PC-3 (cell line): ENCODE measurements around the gene CCR6.

Source experiments
- EZH2 ChIP-seq: fragments of 300-600 bp; sonication (generic); IDR thresholded peaks from one replicate; pipeline ENCODE4 v1.6.1; 2017; ENCODE audit warnings: antibody characterized with exemption, mild to moderate bottlenecking, low read length; ENCODE audit not compliant: unreplicated experiment
- TF ChIP-seq, protein P1 (sequence below): fragments of 300-600 bp; sonication (generic); conservative IDR thresholded peaks from 2 replicates; pipeline ENCODE4 v1.5.1; 2017; ENCODE audit warnings: antibody characterized with exemption, low read depth, mild to moderate bottlenecking, low read length

- TF ChIP-seq, protein P1, sequence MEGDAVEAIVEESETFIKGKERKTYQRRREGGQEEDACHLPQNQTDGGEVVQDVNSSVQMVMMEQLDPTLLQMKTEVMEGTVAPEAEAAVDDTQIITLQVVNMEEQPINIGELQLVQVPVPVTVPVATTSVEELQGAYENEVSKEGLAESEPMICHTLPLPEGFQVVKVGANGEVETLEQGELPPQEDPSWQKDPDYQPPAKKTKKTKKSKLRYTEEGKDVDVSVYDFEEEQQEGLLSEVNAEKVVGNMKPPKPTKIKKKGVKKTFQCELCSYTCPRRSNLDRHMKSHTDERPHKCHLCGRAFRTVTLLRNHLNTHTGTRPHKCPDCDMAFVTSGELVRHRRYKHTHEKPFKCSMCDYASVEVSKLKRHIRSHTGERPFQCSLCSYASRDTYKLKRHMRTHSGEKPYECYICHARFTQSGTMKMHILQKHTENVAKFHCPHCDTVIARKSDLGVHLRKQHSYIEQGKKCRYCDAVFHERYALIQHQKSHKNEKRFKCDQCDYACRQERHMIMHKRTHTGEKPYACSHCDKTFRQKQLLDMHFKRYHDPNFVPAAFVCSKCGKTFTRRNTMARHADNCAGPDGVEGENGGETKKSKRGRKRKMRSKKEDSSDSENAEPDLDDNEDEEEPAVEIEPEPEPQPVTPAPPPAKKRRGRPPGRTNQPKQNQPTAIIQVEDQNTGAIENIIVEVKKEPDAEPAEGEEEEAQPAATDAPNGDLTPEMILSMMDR = no peak
- TF ChIP-seq EZH2 = no peak
These were observed 24.1 kb downstream of the CCR6 start for GRCh38 chr6:167146977-167147376.
